ENCODE measurements around the gene MEP1B.
"Not testable (repeated sequence)": the region's sequence is repeated elsewhere in the genome, so short reads cannot be mapped to it uniquely, and the experiment has no call there.

Gene MEP1B

DNA sequence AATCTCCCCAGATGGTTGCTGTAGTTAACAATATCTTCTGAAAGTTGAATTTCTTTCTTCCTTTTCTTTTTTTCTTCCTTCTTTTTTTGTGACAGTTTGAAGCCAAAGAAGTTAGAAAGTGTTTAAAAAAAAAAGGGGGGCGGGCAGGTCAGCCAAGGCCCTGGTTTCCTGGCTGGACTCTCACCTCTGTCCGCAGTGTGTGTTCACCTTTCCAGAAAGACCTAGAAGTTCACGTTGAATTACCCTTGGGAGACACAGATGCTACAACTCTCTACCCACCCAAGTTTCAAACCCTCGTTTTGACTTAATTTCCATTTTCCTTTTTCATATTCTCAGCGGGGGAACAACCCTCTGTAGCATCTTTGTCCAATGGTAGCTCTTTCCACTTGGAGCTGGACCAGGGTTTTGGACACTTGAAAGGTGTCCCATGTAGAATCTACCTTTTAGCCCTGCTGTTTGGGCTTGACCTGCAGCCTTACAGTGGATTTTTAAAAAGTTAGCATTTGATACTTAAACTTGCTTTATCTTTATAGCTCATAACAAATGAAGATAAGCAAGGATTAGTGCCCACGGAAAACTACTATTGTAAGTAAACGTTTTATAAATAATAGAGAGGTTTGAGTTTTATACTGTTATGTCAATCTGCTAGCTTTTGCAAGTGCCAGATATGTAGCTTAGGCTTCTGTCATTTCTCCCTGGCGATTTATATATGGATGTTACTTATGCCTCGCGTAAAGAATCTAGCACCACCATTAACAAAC is 20.0 kb downstream of the MEP1B start:
- DNase-seq (ENCODE audit: low spot score): no peak

- DNase-seq (ENCODE audit: low spot score): no peak
Observed at GRCh38 chr18:32213693-32214092, 23.9 kb downstream of the MEP1B start.

DNA sequence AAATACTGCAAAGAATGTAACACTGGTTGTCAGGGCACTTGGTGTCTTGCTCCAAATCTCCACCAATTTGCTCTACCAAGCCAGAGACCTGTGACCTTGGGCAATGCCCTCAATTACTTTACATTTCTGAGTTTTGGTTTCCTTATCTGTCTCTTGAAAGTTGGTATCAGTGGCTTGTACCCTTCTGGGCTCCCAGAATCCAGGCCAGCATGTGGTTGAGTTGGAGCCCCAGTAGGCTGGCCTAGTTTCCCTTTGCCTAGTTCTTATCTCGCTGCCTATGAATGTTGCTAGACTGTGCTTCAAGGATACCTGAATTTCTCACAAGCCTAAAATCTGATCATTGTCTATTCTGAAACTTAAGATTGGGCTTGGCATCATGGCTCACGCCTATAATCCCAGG is 26.6 kb downstream of the MEP1B start:
- no peak for DNase-seq (ENCODE audit: low spot score)

DNA sequence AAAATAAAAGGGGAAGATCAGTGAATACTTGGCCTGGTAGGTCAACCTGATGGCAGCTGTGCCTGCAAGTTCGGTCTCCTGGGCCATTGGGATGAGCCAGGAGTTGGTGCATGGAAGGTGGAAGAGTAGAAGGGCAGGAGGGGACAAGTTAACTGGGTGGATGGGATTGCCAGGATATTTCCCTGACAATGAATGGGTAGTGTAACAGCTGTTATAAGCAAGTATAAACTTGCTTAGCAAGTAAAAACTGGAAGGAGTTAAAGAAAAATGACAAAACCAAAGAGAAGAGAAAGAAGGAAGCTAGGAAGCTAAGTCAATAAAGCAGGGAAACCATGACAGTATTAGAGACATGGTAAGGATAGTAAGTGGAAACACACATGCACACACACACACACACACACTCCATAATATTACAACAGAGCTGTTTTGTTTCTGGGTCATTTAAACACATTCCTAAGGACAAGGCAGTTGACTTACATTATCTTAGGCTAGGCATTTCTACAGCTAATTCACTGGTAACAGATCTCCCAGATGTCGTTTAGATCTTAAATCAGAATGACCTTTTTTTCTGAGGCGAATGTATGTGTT is 29.7 kb downstream of the MEP1B start:
- DNase-seq (ENCODE audit: low spot score): no peak

- not testable (repeated sequence) for DNase-seq (ENCODE audit: low spot score)
Observed at GRCh38 chr18:32233348-32233747, 43.5 kb downstream of the MEP1B start.

GRCh38 chr18:32237049-32237448 is 47.2 kb downstream of the MEP1B start:
- DNase-seq (ENCODE audit: low spot score): no peak

- no peak for DNase-seq (ENCODE audit: low spot score)
Observed at GRCh38 chr18:32238635-32239268, 48.9 kb downstream of the MEP1B start.

GRCh38 chr18:32242395-32242794 is 52.6 kb downstream of the MEP1B start:
- DNase-seq (ENCODE audit: low spot score): no peak

DNA sequence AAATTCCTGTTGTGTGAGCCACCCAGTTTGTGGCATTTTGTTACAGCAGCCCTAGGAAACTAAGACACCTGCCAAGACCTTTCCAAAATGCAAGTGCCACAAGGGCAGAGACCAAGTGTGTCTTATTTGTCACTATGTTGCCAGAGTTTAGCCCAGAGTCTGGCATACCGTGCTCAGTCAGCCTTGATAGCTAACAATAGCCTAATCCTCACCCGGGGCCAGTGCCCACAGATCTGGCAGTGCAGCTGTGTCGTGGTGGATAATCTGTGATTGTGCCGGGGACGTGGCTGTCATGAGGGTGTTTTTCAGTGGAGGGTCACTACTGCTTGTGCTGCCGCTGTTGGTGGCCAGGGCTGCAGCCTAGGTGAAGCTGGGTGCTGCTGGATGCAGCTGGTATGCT is 53.5 kb downstream of the MEP1B start:
- DNase-seq (ENCODE audit: low spot score): no peak

DNA sequence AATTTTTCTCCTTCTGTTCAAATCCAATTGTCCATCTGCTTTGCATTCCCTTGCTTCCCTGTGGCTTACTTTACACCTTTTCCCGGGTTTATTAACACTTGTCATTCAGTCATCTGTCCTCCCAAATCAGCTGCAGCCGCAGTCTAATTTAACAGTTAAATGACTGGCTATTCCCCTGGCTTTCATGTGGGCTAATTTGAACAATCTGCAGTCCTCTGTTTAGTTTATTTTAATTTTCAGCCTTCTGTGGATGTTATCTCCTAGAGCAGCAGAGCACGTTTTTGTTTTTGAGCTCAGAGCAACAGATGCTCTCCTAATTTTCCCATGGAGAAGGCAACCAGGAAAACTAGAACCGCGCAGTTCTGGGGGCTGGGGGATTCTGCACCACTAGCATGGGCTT is 55.0 kb downstream of the MEP1B start:
- DNase-seq (ENCODE audit: low spot score): no peak

- no peak for DNase-seq (ENCODE audit: low spot score)
Observed at GRCh38 chr18:32249147-32249929, 59.5 kb downstream of the MEP1B start.

- DNase-seq (ENCODE audit: low spot score): no peak
Observed at GRCh38 chr18:32251466-32251865, 61.6 kb downstream of the MEP1B start.

GRCh38 chr18:32252141-32252860 is 62.5 kb downstream of the MEP1B start:
- no peak for DNase-seq (ENCODE audit: low spot score)

DNA sequence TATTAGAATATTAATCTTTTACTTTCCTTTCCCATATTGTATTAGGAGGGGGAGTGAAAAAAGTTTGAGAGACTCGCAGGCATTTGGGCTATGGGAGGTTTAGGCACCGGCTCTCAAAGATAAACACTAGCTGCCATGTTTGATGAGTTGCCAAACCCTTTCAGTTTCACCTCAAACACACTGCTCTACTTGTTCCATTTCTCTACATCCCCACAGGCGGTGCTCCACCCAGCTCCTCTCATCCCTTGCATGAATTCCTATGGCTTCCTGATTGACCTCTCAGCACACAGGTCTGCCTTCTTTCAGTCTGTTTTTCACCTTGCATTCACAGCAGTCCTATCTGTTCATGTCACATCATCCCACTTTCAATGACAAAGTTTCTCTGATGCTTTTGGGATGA is 65.7 kb downstream of the MEP1B start:
- DNase-seq (ENCODE audit: low spot score): no peak

GRCh38 chr18:32257084-32257785 is 67.4 kb downstream of the MEP1B start:
- peak; percentile 24 for DNase-seq (ENCODE audit: low spot score)

- no peak for DNase-seq (ENCODE audit: low spot score)
Observed at GRCh38 chr18:32258148-32258547, 68.3 kb downstream of the MEP1B start.

- DNase-seq (ENCODE audit: low spot score): peak; percentile 51
Observed at GRCh38 chr18:32258558-32259204, 68.8 kb downstream of the MEP1B start.

GRCh38 chr18:32259553-32259952 is 69.7 kb downstream of the MEP1B start:
- no peak for DNase-seq (ENCODE audit: low spot score)

- no peak for DNase-seq (ENCODE audit: low spot score)
Observed at GRCh38 chr18:32261003-32261402, 71.2 kb downstream of the MEP1B start.

DNA sequence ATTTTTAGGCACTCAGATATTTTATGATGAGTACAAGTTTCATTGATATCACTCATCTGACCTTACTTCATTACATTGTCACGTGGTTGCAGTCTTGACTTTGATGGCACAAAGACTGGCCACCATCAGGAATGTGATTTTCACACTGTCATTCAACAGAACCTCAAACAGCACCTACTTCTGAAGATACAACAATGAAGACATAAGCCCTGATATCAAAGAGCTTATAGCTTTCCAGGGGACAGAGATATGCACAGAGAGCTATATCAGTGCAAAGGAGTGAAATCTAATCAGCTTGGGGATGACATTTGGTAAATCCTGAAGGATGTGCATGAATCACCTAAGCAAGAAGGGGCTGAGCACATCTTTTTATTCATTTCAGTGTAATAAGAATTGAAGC is 72.3 kb downstream of the MEP1B start:
- no peak for DNase-seq (ENCODE audit: low spot score)

- DNase-seq (ENCODE audit: low spot score): no peak
Observed at GRCh38 chr18:32264401-32264800, 74.6 kb downstream of the MEP1B start.

Measured in pons (tissue), 1 donor.